Astrocyte of the spinal cord (primary cell): ENCODE results near the gene PNMT.

Experiments used
- DNase-seq: peaks from one replicate; pipeline ENCODE4 v3.0.0; 2011; ENCODE audit warnings: low read depth, low spot score
- H3K4me3 ChIP-seq: 2 replicates; pipeline ENCODE4 v1.5.1; 2011; ENCODE audit warnings: low read depth, mild to moderate bottlenecking, low read length, moderate library complexity
- in situ Hi-C: cut with HindIII; loops from 2 replicates; pipeline ENCODE4 v1.10.0; 2017; ENCODE audit warnings: low sequenced_read_pairs
- TF ChIP-seq, protein P1 (sequence below): IDR thresholded peaks from 2 replicates; pipeline ENCODE4 v1.5.1; 2012; ENCODE audit warnings: low read depth, mild to moderate bottlenecking, low read length, inconsistent platforms

PNMT gene

GRCh38 chr17:39627712-39628516 is 40.3 kb upstream of the PNMT start:
- in situ Hi-C loops = no loop called here
- no peak overlapping the region for H3K4me3 ChIP-seq
- TF ChIP-seq, protein P1, sequence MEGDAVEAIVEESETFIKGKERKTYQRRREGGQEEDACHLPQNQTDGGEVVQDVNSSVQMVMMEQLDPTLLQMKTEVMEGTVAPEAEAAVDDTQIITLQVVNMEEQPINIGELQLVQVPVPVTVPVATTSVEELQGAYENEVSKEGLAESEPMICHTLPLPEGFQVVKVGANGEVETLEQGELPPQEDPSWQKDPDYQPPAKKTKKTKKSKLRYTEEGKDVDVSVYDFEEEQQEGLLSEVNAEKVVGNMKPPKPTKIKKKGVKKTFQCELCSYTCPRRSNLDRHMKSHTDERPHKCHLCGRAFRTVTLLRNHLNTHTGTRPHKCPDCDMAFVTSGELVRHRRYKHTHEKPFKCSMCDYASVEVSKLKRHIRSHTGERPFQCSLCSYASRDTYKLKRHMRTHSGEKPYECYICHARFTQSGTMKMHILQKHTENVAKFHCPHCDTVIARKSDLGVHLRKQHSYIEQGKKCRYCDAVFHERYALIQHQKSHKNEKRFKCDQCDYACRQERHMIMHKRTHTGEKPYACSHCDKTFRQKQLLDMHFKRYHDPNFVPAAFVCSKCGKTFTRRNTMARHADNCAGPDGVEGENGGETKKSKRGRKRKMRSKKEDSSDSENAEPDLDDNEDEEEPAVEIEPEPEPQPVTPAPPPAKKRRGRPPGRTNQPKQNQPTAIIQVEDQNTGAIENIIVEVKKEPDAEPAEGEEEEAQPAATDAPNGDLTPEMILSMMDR = no peak
- no peak for DNase-seq

- in situ Hi-C loops = no loop called here
- TF ChIP-seq, protein P1 = no peak
- H3K4me3 ChIP-seq = no peak overlapping the region
- DNase-seq = no peak
Measured at GRCh38 chr17:39628655-39629493, 39.4 kb upstream of the PNMT start.

- DNase-seq = no peak
- no peak overlapping the region for H3K4me3 ChIP-seq
- in situ Hi-C loops = no loop called here
Measured at GRCh38 chr17:39629494-39629880, 38.8 kb upstream of the PNMT start.

GRCh38 chr17:39629898-39630297 is 38.4 kb upstream of the PNMT start:
- no peak for DNase-seq
- TF ChIP-seq, protein P1 = no peak
- in situ Hi-C loops = no loop called here
- H3K4me3 ChIP-seq = no peak overlapping the region

More at GRCh38 chr17:39629494-39629880, 38.8 kb upstream of the PNMT start:
- TF ChIP-seq, protein P1 = no peak

- no peak for DNase-seq
- in situ Hi-C loops = no loop called here
- H3K4me3 ChIP-seq = no peak overlapping the region
- TF ChIP-seq, protein P1 = no peak
Measured at GRCh38 chr17:39631403-39631802, 36.9 kb upstream of the PNMT start.

- TF ChIP-seq, protein P1 = no peak
- H3K4me3 ChIP-seq = no peak overlapping the region
- in situ Hi-C loops = no loop called here
- no peak for DNase-seq
Measured at GRCh38 chr17:39632153-39632941, 35.9 kb upstream of the PNMT start.
